HCT116 (cell line): ENCODE results near the gene CNTN5. TPM values are rescaled to one million over a fixed set of nuclear protein-coding genes. Genes with fewer than 3 reads are reported as not detected.

Source experiments
- ATAC-seq: fragments of 200-7000 bp; cut with Tn5 transposase; 2 replicates; pipeline ENCODE4 v1.9.1; 2020; ENCODE audit warnings: mild to moderate bottlenecking, moderate library complexity
- BruUV-seq: library from RNA; stranded (reverse); fragments of 400-500 nt; replicated peaks from 2 replicates; lab custom pipeline; 2021; lab: Mats Ljungman, UMichigan
- CTCF ChIA-PET: fragments of 300-600 bp; sonication (Branson Sonifier 250); formaldehyde crosslinking; loops from one replicate; lab custom pipeline; 2021; ENCODE audit warnings: antibody characterized with exemption; lab: Charles Lee
- POLR2A ChIA-PET: fragments of 300-600, 350-600 bp; sonication (Branson Sonifier 250); formaldehyde crosslinking; loops from one replicate; lab custom pipeline; 2021; ENCODE audit warnings: antibody characterized with exemption; lab: Charles Lee
- RAD21 ChIA-PET, 2 experiments: fragments of 300-600 bp; sonication (Branson Sonifier 250); formaldehyde crosslinking; loops; one replicate each; lab custom pipeline; 2023; ENCODE audit warnings: low total read pairs in 2 of 2; ENCODE audit not compliant: uncharacterized antibody in 2 of 2, unreplicated experiment in 2 of 2, low non-redundant PET in 1 of 2; lab: Charles Lee
- DNase-seq: peaks from one replicate; pipeline ENCODE4 v3.0.0-alpha.2; 2010; ENCODE audit warnings: low read depth, low spot score
- H2AFZ ChIP-seq: fragments of 200-600 bp; shearing (Covaris generic), sonication (generic); 2 replicates; pipeline ENCODE4 v1.6.1; 2017; ENCODE audit warnings: low read depth, mixed run types, mixed read lengths, antibody characterized with exemption, low read length; ENCODE audit not compliant: poor library complexity, severe bottlenecking
- H3K27ac ChIP-seq: 2 replicates; pipeline ENCODE4 v1.5.1; 2012; ENCODE audit warnings: low read depth, low read length
- H3K27me3 ChIP-seq: fragments of 200-600 bp; sonication (generic); 2 replicates; pipeline ENCODE4 v1.6.1; 2016; ENCODE audit warnings: mixed run types, low read length, mixed read lengths; ENCODE audit not compliant: insufficient read depth
- H3K36me3 ChIP-seq, 2 experiments: fragments of 200-500 bp in 1 of 2; fragments of 200-600 bp in 1 of 2; sonication (Bioruptor generic) in 1 of 2; sonication (generic) in 1 of 2; 2 replicates each; pipeline versions ENCODE4 v1.5.1 to v1.6.1; 2014 to 2016; ENCODE audit warnings: low read length in 2 of 2, inconsistent platforms in 1 of 2, mixed read lengths in 1 of 2, mixed run types in 1 of 2; ENCODE audit not compliant: insufficient read depth in 2 of 2, control insufficient read depth in 1 of 2
- H3K4me1 ChIP-seq, 2 experiments: fragments of 200-600 bp in 1 of 2; sonication (generic) in 1 of 2; 2 replicates each; pipeline versions ENCODE4 v1.5.1 to v1.6.1; 2012 to 2017; ENCODE audit warnings: low read length in 2 of 2, inconsistent platforms in 1 of 2, mild to moderate bottlenecking in 1 of 2, mixed read lengths in 1 of 2, mixed run types in 1 of 2, moderate library complexity in 1 of 2; ENCODE audit not compliant: insufficient read depth in 2 of 2, control insufficient read depth in 1 of 2
- H3K4me2 ChIP-seq: fragments of 200-600 bp; sonication (generic); 2 replicates; pipeline ENCODE4 v1.6.1; 2017; ENCODE audit warnings: mixed run types, low read length, mixed read lengths
- H3K4me3 ChIP-seq, 2 experiments: fragments of 200-600 bp in 1 of 2; sonication (generic) in 1 of 2; replicated peaks in 1 of 2; 2 replicates each; pipeline ENCODE4 v1.5.1; 2011 to 2016; ENCODE audit warnings: low read length in 2 of 2, control low read depth in 1 of 2, low read depth in 1 of 2, mild to moderate bottlenecking in 1 of 2, mixed read lengths in 1 of 2, mixed run types in 1 of 2
- H3K79me2 ChIP-seq: fragments of 200-600 bp; sonication (generic); 2 replicates; pipeline ENCODE4 v1.6.1; 2017; ENCODE audit warnings: mild to moderate bottlenecking, mixed run types, low read length, moderate library complexity, mixed read lengths; ENCODE audit not compliant: insufficient read depth
- H3K9ac ChIP-seq: fragments of 200-600 bp; sonication (generic); 2 replicates; pipeline ENCODE4 v1.6.1; 2016; ENCODE audit warnings: low read length, mixed read lengths
- H3K9me2 ChIP-seq: fragments of 200-600 bp; sonication (generic), shearing (Covaris generic); 2 replicates; pipeline ENCODE4 v1.6.1; 2017; ENCODE audit warnings: mixed run types, mild to moderate bottlenecking, moderate library complexity; ENCODE audit not compliant: insufficient read depth
- H3K9me3 ChIP-seq, 2 experiments: fragments of 200-500 bp in 1 of 2; fragments of 200-600 bp in 1 of 2; sonication (Bioruptor generic) in 1 of 2; sonication (generic) in 1 of 2; 2 replicates each; pipeline ENCODE4 v1.6.1; 2014 to 2017; ENCODE audit warnings: low read length in 2 of 2, mixed read lengths in 2 of 2, inconsistent platforms in 1 of 2, low read depth in 1 of 2, mild to moderate bottlenecking in 1 of 2, mixed run types in 1 of 2, moderate library complexity in 1 of 2; ENCODE audit not compliant: control insufficient read depth in 1 of 2, insufficient read depth in 1 of 2
- H4K20me1 ChIP-seq: fragments of 200-600 bp; sonication (generic), shearing (Covaris generic); 2 replicates; pipeline ENCODE4 v1.6.1; 2017; ENCODE audit warnings: mixed run types, mild to moderate bottlenecking, moderate library complexity; ENCODE audit not compliant: insufficient read depth
- CBX3 ChIP-seq: IDR thresholded peaks from 2 replicates; pipeline ENCODE4 v1.6.1; 2012; ENCODE audit warnings: low read depth
- CEBPB ChIP-seq: IDR thresholded peaks from 2 replicates; pipeline ENCODE4 v1.6.1; 2012; ENCODE audit warnings: low read depth
- ELF1 ChIP-seq: IDR thresholded peaks from 2 replicates; pipeline ENCODE4 v1.6.1; 2012; ENCODE audit warnings: low read depth, borderline replicate concordance
- EZH2 ChIP-seq: fragments of 200-600 bp; sonication (generic); IDR thresholded peaks from 2 replicates; pipeline ENCODE4 v1.6.1; 2017; ENCODE audit warnings: antibody characterized with exemption, mixed run types
- FOSL1 ChIP-seq: IDR thresholded peaks from 2 replicates; pipeline ENCODE4 v1.6.1; 2012; ENCODE audit warnings: low read depth
- JUND ChIP-seq: IDR thresholded peaks from 2 replicates; pipeline ENCODE4 v1.6.1; 2012
- POLR2AphosphoS5 ChIP-seq: IDR thresholded peaks from 2 replicates; pipeline ENCODE4 v1.6.1; 2011; ENCODE audit warnings: mild to moderate bottlenecking, low read depth, low read length, moderate library complexity
- RAD21 ChIP-seq: IDR thresholded peaks from 2 replicates; pipeline ENCODE4 v1.6.1; 2012; ENCODE audit warnings: low read depth, mild to moderate bottlenecking
- ZBTB33 ChIP-seq: IDR thresholded peaks from 2 replicates; pipeline ENCODE4 v1.6.1; 2011; ENCODE audit warnings: mild to moderate bottlenecking, low read length, moderate library complexity; ENCODE audit not compliant: insufficient replicate concordance; ENCODE audit errors: extremely low read depth
- ZFX ChIP-seq: fragments of 450-650 bp; IDR thresholded peaks from 2 replicates; pipeline ENCODE4 v1.6.1; 2017
- intact Hi-C: fragments of 100-400 bp; cut with micrococcal nuclease; formaldehyde crosslinking; loops from 2 replicates; pipeline ENCODE4 v1.10.0; 2022
- total RNA-seq: library from RNA; stranded (reverse); gene quantifications from one replicate; pipeline ENCODE4 v1.2.1, GENCODE V29; 2021; ENCODE audit not compliant: unreplicated experiment
- TF ChIP-seq, protein P1 (sequence below): IDR thresholded peaks from 2 replicates; pipeline ENCODE4 v1.6.1; 2012; ENCODE audit warnings: low read depth

The CNTN5 gene
- total RNA-seq, 1 experiment from 2014 or later = not detected

DNA sequence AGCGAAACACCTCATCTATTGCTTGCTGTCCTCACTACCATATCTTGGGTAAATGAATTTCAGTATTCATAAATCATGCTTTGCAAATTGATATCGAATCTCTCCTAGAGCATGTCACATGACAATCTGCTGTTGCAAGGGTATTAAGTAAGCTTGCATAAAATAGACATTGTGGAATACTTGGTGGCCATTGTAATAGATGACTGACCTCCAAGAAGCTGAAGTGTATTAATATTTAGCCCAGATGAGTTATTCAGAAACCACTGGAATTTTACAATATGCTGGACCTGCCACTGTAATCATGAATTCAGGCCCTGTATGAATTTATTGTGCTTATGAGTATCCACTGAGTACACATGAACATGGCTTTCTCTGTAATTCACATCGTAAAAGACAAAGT is 1376.7 kb downstream of the CNTN5 start:
- Histone ChIP-seq H3K27me3 (no peaks in the 10 kb centered on the region), H3K9me3 (no peaks in the 10 kb centered on the region), H3K9ac (no peak overlapping the region)
- no peak for DNase-seq
- no peak for TF ChIP-seq CEBPB
- no peak for TF ChIP-seq ZFX
- no peak for TF ChIP-seq JUND
- no peak for TF ChIP-seq CBX3
- no peak for TF ChIP-seq ZBTB33
- TF ChIP-seq RAD21 = no peak
- no peak for TF ChIP-seq POLR2AphosphoS5
- no peak for TF ChIP-seq FOSL1
- TF ChIP-seq ELF1 = no peak
- TF ChIP-seq, protein P1, sequence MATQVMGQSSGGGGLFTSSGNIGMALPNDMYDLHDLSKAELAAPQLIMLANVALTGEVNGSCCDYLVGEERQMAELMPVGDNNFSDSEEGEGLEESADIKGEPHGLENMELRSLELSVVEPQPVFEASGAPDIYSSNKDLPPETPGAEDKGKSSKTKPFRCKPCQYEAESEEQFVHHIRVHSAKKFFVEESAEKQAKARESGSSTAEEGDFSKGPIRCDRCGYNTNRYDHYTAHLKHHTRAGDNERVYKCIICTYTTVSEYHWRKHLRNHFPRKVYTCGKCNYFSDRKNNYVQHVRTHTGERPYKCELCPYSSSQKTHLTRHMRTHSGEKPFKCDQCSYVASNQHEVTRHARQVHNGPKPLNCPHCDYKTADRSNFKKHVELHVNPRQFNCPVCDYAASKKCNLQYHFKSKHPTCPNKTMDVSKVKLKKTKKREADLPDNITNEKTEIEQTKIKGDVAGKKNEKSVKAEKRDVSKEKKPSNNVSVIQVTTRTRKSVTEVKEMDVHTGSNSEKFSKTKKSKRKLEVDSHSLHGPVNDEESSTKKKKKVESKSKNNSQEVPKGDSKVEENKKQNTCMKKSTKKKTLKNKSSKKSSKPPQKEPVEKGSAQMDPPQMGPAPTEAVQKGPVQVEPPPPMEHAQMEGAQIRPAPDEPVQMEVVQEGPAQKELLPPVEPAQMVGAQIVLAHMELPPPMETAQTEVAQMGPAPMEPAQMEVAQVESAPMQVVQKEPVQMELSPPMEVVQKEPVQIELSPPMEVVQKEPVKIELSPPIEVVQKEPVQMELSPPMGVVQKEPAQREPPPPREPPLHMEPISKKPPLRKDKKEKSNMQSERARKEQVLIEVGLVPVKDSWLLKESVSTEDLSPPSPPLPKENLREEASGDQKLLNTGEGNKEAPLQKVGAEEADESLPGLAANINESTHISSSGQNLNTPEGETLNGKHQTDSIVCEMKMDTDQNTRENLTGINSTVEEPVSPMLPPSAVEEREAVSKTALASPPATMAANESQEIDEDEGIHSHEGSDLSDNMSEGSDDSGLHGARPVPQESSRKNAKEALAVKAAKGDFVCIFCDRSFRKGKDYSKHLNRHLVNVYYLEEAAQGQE = no peak
- TF ChIP-seq EZH2 = no peak
- TF ChIP-seq, all 23 proteins: peak for 0
- H3K27ac ChIP-seq = no peak overlapping the region
- H3K9me2 ChIP-seq = no peaks in the 10 kb centered on the region
- H3K4me3 ChIP-seq = no peak overlapping the region
- POLR2A ChIA-PET = no interaction called here
- H3K4me1 ChIP-seq = no peaks in the 10 kb centered on the region
- CTCF ChIA-PET = no interaction called here
- H3K79me2 ChIP-seq = no peaks in the 10 kb centered on the region
- H4K20me1 ChIP-seq = no peaks in the 10 kb centered on the region; the same call in 1 of the 2 replicates
- RAD21 ChIA-PET = no interaction called here
- no peaks in the 10 kb centered on the region for H3K36me3 ChIP-seq
- no peak for ATAC-seq
- H2AFZ ChIP-seq = no peak overlapping the region
- H3K4me2 ChIP-seq = no peak overlapping the region
- BruUV-seq = no TSS peak
- intact Hi-C loops = no loop called here
